SKM-1 treated with dmso at 0.1 percent for 144 hours (cell line): ENCODE results near the gene KIAA0825.

ENCODE experiments used
- DNase-seq: peaks from one replicate; lab custom pipeline; 2025; ENCODE audit not compliant: unreplicated experiment; lab: John Stamatoyannopoulos, UW

The KIAA0825 gene

DNA sequence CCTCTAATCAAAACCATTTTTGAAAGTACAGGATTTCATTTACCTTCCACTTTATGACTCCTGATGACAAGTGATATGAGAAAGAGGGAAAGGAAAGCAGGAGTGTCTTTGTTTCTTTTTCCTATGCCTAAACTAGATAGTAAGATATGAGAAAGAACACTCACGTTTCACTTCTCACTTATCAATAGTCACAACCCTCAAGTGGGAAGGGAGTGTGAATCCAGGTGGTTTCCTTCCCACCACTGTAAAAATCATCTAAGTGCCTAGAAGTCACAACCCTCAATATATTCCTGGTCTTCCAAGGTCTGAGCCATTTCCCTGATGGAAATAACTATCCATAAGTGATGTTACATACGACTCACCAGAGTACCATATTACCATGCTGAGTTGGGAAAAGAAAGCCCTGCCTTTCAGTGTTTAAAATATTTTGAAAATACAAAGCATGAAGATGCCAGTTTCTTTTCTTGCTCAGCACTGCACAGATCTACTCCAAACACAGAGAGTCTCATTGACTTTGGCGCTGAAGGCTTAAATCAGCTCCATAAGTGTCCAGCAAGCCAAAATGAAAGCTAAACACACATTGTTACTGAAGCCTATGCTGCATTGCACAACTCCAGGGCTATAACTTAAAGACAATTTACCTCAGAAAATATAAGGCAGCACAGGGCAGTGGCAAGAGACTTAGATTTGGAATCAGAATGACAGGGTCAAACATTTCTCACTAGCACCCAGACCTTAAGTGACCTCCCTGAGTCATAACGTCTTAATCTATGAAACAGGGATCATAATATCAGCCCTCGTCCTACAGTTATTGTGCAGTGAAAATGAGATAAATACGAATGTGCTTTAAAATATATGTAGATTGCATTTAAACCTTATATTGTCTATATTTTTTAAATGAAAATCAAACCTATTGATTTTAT is 301.2 kb downstream of the KIAA0825 start:
- DNase-seq = no peak

DNA sequence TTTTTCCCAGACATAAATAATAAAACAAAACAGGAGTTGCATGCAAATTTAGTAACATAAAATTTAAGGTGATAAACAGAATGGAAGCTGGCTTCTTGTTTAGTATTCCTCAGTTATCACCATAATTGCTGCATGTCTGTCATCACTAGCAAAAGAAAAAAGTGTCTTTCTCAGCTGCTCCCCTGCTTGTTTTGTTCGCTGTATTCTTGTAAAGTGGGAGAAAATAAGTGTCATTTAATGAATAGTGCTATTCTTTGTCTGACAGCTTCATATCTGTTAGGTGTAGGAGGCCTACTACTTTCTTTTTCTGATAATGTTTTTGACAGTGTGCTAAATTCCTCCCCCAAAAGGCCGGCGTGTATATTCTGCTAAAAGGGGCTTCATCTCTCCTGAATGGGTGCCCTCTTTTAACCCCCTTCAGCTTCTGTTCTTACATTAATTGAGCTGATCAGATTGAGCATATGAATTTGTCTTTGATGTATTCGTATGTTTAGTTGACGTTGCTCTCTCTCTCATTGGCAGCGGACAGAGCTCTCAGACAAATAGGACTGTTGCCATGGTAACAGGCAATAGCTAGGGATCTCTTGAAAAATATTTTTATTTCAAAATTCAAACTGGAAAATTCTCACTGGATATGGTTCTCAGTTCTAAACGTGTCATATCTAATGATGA is 303.8 kb downstream of the KIAA0825 start:
- DNase-seq = no peak

DNA sequence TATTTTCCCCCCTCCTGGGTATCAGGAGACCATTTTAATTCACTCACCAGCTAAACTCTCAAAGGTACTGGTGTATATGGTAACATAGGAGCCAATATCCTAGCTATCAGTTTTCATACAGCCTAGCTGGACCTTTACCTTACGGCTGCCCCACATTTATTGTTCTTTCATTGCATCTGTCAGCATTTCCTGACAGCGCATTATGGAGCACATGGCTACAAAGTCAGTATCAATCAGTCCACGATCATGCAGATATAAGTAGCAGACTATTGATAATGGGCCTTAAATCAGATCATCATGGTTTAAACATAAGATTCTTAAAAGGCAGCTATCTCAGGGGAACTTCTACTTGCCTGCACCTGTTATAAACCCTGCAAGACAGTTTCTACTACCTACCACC is 304.7 kb downstream of the KIAA0825 start:
- DNase-seq = no peak

DNA sequence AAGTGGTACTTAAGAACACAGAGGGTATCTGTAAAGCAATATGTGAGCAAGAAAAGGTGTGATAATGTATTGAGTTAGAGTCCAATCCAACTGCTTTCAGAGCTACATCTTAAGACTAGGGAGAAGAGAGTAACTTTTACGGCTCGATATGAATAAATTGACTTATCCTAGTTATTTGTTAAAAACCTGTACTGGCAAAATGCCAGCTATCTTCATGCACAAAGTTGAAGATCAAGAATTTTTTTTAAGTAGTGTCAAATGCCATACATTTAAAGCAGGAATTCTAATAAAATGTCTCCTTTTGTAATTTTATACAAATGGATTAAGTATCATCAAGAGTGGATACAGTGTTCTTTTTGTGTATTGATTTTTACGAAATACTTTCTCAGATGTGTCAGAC is 305.2 kb downstream of the KIAA0825 start:
- DNase-seq = no peak

DNA sequence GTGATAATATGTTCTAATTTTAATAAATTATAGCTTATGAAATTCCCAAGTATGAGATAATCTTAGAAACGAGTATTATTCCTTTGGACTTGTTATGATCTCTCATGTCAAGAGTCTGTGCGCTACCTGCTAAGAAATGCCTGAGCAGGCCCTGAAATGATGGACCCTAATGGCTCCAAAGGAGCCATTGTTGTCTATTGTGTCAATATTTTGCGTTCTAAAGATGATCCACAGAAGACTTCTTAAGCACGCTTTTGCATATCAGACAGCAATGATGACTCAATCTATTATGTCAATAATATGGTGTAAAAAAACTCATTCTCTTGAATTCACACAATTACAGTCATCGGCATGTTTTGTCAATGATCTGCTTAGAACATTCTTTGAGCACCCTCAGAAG is 306.1 kb downstream of the KIAA0825 start:
- no peak for DNase-seq

DNA sequence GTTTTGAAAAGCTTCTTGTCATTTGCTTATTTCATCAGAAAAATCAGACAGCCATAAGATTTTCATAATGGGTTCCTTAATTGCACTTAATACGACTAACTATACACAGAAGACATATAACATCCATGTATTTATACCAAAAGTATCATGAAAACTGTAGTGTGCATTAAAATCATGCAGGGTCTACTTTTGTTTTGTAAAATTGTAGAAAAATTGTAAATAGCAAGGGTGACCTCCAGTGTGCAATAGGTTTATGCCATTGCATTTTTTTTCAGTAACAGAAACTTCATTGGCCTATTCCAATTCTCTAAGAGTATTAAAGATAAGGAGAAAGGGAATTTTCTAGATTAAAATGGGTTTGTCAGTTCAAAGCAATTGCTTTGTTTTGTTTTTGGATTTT is 307.6 kb downstream of the KIAA0825 start:
- DNase-seq = no peak

DNA sequence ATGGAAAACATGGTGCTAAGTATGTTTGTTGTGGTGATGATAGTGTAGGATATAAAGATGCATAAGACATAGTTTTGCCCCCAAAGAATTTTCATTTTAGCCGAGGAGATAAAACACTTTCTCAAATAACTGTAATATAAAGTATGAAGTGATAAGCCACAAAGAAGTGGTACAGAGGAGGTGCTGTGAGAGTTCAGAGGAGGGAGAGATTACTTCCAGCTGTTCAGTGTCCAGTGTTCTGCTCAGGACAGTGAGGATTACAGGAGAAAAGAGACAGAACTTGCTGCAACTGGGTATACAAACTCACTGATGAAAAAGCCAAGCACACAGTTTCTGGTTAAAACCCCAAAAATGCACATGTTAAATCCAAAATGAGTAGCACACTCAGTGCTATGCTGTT is 309.3 kb downstream of the KIAA0825 start:
- no peak for DNase-seq

DNA sequence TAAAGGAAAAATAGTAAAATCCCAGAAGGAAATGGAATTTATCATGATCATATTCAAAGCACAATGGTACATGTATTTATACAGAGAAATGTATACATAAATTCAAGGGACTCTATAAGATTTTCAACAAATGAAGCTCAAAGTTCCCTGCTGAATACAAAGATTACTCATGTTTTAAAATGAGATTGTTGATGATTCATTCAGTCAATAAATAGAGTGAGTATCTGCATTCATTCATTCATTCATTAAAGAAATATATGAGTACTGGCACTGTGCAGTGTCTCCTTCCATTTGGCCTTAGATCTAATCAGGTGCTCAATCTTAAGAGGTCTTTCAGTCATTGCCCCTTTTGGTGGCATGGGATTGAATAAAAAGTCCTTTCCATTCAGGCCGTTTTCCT is 310.0 kb downstream of the KIAA0825 start:
- DNase-seq = no peak

DNA sequence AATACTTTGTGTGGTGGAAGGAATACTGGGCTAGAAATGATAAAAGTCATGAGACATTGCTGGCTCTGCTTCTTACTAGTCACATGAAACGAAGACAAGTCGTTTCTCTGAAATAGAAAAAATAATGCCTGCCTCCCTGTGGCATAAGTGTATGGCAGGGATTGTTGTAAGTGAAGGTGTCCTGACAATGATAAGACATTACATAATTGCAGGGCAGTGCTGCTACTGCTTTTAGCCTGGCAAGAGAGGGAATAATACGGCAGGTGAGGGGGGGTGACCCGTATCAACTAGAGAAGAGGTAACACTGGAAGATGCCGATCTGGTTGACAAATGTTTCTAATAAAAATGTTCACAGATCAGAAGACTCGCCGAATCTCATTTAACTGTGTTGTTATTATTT is 314.3 kb downstream of the KIAA0825 start:
- no peak for DNase-seq

DNA sequence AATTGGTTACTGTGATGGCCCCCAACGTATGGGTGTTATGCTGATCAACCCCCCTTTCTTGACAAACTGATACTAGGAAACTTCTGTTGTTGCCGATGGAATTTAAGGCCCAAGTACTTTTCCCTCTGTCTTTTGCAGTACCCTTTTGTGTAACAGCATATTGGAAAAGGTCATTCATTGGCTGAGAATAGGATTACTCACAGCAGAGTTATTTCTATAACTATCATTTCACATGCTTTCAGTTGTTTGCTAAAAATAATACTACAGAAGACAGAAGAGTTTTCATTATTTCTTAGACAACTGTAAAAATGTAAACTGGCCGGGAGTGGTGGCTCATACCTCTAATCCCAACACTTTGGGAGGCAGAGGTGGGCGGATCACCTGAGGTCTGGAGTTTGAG is 329.5 kb downstream of the KIAA0825 start:
- DNase-seq = no peak

DNA sequence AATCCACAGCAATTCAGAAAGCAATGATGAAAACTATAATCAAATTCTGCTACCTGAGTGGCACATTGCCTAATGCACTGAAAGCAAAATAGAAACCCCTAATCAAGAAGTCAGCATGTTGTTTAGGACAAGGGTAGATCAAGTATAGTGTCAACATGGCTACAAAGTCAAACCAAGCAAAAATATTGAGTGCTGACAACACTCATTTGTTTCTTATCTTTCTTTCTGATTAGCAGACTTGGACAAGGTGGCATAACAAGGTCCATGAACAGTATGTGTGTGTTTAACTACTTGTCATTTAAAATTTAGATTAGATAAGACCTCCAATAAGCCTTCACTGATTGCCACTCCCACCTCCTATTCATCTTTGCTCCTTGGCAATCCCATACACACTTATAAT is 332.4 kb downstream of the KIAA0825 start:
- no peak for DNase-seq

DNA sequence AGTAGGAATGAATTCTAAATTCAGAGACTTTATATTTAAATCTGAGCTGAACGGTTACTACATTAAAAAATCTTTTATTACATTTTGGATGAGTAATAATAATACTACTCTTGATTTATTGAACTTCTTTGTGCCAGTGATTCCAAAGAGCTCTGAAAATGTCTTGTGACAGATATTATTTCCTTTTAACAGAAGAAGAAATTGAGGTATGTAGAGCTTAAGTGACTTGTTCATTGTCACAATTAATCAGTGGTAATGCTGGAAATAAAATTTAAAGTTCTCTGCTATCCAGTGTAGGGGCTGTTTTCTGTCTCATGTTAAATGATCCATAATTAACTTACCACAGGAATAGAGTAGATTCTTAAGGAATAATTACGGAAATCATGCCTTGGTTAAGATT is 335.3 kb downstream of the KIAA0825 start:
- no peak for DNase-seq

DNA sequence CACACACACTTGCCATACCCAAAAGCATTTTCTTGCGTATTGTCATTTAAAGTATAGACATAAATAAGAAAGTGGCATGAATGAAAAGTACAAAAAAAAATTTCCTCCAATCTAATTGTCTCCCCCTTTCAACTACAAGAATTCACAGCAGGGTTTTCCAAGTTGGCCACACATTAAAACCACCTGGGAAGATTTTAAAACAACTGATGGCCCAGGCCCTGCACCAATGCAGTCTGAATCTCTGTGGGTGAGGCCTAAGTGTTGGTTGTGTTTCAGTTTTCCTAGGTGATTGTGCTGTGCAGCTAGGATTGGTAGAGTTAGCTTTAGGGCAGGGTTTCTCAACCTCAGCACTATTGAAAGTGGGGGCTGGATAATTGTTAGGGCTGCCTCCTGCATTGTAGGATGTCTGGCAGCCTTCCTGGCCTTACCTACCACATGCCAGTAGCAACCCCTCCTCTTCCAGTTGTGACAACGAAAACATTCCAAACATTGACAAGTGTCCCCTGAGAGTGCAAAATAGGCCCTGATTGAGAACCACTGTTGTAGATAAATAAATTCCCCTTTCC is 337.1 kb downstream of the KIAA0825 start:
- no peak for DNase-seq

DNA sequence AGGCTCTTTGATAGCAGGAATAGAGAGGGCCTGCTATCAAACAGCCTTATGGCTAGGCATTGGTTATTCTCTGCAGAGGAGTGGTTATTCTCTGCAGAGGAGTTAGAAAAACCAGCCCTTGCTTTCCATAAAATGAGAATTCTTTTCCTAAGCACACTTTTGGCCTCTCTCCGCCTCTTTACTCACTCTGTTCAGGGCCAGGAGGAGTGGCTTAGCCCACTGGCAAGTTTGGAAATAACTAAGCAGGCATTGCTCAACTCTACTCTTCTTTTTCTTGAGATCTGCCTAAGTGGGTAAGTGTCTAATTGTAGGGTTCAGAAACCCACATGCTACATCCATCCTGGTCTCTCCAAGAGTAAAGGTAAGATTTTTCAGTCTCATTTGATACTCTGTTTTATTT is 341.7 kb downstream of the KIAA0825 start:
- no peak for DNase-seq

DNA sequence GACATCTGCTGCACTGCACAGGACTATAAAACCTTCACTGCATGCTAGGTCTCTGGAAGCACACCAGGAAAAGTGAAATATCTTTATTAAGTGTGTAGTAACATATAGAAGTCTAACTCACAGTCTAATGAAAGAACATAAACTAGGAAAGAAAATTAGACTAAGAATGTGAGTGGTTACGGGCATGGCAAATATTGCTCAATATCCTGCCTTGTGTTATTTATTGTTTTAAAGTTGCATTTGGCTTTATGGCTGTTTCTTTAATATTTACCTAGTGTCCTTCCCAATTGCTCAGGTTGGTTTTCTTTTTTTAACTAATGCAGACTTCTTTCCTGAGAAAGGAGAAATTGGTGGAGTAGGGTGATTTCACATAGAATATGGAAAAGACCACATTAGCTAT is 342.4 kb downstream of the KIAA0825 start:
- DNase-seq = no peak

DNA sequence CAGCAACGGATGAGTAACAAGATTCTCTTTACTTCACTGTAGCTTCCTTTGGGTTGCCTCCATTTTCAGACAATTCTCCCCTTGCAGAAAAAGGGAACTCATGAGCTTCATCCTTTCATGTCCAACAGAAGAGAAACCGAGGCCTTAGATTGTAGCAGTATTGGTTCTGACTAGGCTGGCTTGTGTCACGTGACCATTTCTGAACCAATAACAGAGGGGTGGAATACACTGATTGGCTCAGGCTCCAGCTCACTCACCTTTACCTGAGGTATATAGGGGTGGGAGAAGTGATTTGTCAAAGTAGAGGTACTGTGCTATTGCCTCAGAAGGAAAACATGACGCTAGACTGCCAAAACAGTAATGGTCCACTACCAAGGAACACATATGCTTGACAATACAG is 343.7 kb downstream of the KIAA0825 start:
- DNase-seq = no peak

DNA sequence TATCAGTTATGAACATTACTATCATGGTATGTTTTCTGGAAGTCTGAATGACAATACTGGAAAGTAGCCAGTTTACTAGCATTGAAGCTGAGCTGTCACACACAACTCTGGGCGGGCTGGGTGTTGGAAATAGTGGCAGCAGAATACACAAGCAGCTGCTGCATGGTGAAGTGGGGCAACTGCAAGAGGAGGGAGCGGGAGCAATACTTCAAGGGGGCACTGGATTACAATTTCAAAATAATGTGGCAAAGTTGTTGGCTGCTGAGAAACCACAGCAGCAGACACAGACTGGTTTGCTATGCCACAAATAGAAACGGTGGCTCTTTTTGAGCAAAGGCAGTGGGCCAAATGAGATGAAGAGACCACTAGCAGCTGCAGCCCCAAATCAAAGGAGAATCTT is 350.2 kb downstream of the KIAA0825 start:
- no peak for DNase-seq

DNA sequence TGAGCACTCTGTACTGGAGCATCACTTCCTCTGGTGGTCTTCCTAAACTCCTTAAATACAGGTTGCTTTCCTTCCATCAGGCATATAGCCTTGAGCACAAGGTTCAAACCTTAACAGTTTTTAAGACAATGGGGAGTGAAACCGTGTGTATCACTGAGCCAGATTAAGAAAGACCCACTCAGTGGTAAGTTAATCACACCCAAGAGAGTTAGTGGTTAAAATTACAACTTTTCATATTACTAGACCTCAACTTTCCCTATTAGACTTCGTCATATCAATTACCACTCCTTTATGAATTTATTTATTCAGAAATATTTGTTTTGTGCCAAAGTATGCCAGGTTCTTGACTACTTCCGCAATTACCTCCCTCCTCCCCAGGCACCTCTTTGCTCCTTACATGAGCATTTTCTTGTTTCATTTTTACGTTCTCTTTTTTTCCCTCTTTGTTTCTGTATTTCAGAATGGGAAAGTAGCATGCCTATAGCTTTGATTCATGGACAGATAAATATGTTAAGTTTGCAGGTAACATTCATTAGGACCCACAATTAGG is 351.0 kb downstream of the KIAA0825 start:
- DNase-seq = no peak

DNA sequence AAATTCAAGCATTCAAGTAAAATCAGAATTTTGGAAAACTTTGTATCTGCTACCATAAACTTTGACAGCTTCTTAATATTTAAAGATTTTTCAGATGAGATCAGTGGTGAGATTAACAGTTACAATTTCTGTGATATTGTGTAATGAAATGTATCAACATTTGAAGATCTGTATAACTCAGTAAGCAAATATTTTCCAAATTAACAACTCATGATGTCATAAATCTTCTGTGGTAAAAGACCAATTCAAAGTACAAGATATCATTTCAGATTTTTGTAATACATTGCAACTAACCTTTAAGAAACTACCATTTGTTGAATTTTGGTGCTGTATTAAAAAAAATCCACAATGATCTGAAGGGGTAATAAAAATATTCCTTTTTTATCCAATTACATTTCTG is 352.2 kb downstream of the KIAA0825 start:
- DNase-seq = no peak

DNA sequence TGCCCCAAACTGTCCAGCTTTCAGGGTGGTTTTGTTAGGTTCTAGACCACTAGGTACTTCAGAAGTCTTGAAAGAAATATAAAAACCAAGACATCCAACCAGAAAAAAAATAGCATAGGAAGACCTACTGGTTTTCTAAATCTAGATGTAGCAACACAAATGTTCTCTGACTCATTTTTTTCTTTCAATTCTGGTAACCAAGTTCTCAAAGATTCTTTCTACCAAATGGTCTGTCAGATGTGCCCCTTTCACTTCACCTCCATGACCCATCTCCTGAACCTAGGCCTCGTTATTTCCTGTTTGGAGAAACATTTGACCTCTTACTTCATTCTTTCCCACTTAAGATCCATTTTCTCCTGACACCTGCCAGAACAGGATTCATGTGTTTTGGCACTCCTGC is 355.3 kb downstream of the KIAA0825 start:
- DNase-seq = no peak

DNA sequence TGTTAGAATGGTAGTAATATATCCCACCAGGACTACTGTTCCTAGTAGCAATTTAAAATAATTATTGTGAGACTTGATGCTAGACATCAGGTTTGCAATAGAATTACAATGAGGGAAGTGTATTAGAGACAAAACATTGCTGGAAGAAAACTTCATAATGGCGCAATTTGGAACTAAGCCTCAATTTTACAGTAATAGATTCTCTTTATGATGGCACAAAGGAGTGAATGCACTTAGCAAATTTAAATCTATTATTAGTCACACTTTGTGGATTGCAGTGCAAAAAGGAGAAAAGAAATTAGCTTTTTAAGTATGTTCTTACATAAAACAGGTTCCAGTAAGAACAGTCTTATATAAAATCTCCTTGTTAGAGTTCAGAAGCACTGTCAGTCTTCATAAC is 358.3 kb downstream of the KIAA0825 start:
- no peak for DNase-seq

DNA sequence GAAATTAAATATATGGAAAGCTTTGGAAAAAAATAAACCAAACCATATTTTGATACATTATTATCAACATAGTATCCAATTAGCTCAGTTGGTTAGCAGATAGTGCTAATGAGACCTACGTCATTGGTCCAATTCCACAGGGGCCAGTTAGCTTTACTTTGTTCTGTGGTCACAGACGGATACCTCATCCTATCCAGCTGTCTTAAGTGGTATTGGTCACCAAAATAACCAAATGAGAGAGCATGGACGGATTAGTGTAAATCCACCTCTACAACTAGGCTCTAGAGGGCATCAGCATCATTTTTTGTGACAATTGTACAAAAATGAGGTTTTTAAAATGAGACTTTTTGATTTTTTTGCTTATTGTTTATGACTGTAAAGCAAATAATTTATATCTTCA is 364.2 kb downstream of the KIAA0825 start:
- DNase-seq = no peak
